Measurements from ENCODE around the gene USP24. TPM values are rescaled to one million over a fixed set of nuclear protein-coding genes. Genes with fewer than 3 reads are reported as not detected.

The USP24 gene
- total and polyA plus RNA-seq, 10 of the 15 experiments (the other 5 are each of a cell fraction or from before 2014, with no cell fraction given): 4.6 to 36.5 (median 25.3) TPM

- SMC1A ChIA-PET (ENCODE audit: uncharacterized antibody, unreplicated experiment): no interaction called here
- in situ Hi-C loops (cut with MboI): no loop called here
- CTCF ChIA-PET: no interaction called here
- Histone ChIP-seq H3K4me1 (ENCODE audit: control insufficient read depth, insufficient read depth, low read length) (no peaks in the 10 kb centered on the region), H3K27me3 (replicated peaks in 1 of 2; ENCODE audit: control insufficient read depth in 2 of 2, insufficient read depth in 2 of 2, low read length in 1 of 2) (no peaks in the 10 kb centered on the region), H4K20me1 (ENCODE audit: control insufficient read depth, insufficient read depth) (no peaks in the 10 kb centered on the region), H3K79me2 (ENCODE audit: control insufficient read depth, insufficient read depth, low read length) (no peaks in the 10 kb centered on the region), H3K9me3 (replicated peaks; ENCODE audit: control insufficient read depth, insufficient read depth, low read length) (no peaks in the 10 kb centered on the region), H3K4me3 (no peak overlapping the region), H3K4me2 (ENCODE audit: control insufficient read depth, insufficient read depth) (no peak overlapping the region), H3K27ac (ENCODE audit: control insufficient read depth, insufficient read depth) (no peak overlapping the region), H3K36me3 (ENCODE audit: control insufficient read depth in 2 of 2, insufficient read depth in 2 of 2, low read length in 1 of 2) (peaks cover 3 to 40% of the 10 kb centered on the region in 2 experiments), H3K9ac (ENCODE audit: control insufficient read depth, insufficient read depth, low read length) (no peak overlapping the region), H2AFZ (ENCODE audit: control insufficient read depth, low read depth, low read length) (no peak overlapping the region)
- TF ChIP-seq BCL11A (IDR thresholded peaks at IDR 0.05; ENCODE audit: low read depth, low read length): no peak
- TF ChIP-seq RB1 (IDR thresholded peaks at IDR 0.05; ENCODE audit: borderline replicate concordance): no peak
- TF ChIP-seq E2F8 (IDR thresholded peaks at IDR 0.05; ENCODE audit: low read depth, partially characterized antibody): no peak
- intact Hi-C loops (cut with micrococcal nuclease; ENCODE audit: unreplicated experiment): no loop called here
- RAD21 ChIA-PET (ENCODE audit: unreplicated experiment): no interaction called here
- FAIRE-seq: no peak
- BruUV-seq (replicated peaks): no TSS peak
- WGBS (ENCODE audit: insufficient coverage, insufficient replicate concordance, low lambda C conversion rate, missing lambda C conversion rate): 97% methylated on average over 3 of the region's 3 CpGs
- no peak for DNase-seq (ENCODE audit: low read depth, low spot score)
- no peak for ATAC-seq
- POLR2A ChIA-PET: no interaction called here
Observed at GRCh38 chr1:55087439-55087838, 127.7 kb downstream of the USP24 start.

DNA sequence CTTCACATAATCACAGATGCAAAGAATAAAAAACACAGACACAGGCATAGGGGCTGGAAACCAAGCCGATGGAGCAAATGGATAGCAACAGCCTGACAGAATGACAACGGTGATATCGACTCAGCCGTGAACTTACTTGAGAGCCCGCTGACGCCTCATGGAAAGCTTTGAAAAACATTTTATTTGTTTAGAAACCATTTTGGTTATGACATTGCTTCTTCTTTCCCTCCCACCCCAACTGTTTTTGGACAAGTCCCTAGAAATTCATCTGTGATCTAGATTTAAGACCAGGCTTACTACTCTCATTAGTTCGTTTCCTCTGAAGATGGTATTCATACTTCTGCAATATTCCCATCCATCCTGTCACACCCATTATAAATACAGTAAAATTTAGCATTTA lies 130.9 kb downstream of the USP24 start:
- CTCF ChIA-PET: interaction anchor here (1.7 kb wide), 1 partner anchor 139 kb away, joined by 3 read pairs; no protein-coding TSS in a partner anchor
- intact Hi-C loops (cut with micrococcal nuclease; ENCODE audit: unreplicated experiment): no loop called here
- TF ChIP-seq GATAD2B (conservative IDR thresholded peaks at IDR 0.05; ENCODE audit: low read depth) (no peak), NBN (IDR thresholded peaks at IDR 0.05) (no peak), SP1 (IDR thresholded peaks at IDR 0.05; ENCODE audit: low read depth, low read length) (no peak)
- Histone ChIP-seq H3K9ac (ENCODE audit: control insufficient read depth, insufficient read depth, low read length) (no peak overlapping the region), H3K27ac (ENCODE audit: control insufficient read depth, insufficient read depth) (no peak overlapping the region), H3K4me1 (ENCODE audit: control insufficient read depth, insufficient read depth, low read length) (no peaks in the 10 kb centered on the region), H3K9me3 (replicated peaks; ENCODE audit: control insufficient read depth, insufficient read depth, low read length) (no peaks in the 10 kb centered on the region), H3K4me3 (no peak overlapping the region), H3K4me2 (ENCODE audit: control insufficient read depth, insufficient read depth) (no peak overlapping the region), H4K20me1 (ENCODE audit: control insufficient read depth, insufficient read depth) (no peaks in the 10 kb centered on the region), H3K36me3 (ENCODE audit: control insufficient read depth in 2 of 2, insufficient read depth in 2 of 2, low read length in 1 of 2) (peaks cover 5 to 48% of the 10 kb centered on the region in 2 experiments), H2AFZ (ENCODE audit: control insufficient read depth, low read depth, low read length) (no peak overlapping the region), H3K79me2 (ENCODE audit: control insufficient read depth, insufficient read depth, low read length) (no peaks in the 10 kb centered on the region), H3K27me3 (replicated peaks in 1 of 2; ENCODE audit: control insufficient read depth in 2 of 2, insufficient read depth in 2 of 2, low read length in 1 of 2) (no peaks in the 10 kb centered on the region)
- in situ Hi-C loops (cut with MboI): no loop called here
- 93% methylated on average over 7 of the region's 7 CpGs for WGBS (ENCODE audit: insufficient coverage, insufficient replicate concordance, low lambda C conversion rate, missing lambda C conversion rate)
- SMC1A ChIA-PET (ENCODE audit: uncharacterized antibody, unreplicated experiment): no interaction called here
- no TSS peak for BruUV-seq (replicated peaks)
- POLR2A ChIA-PET: no interaction called here
- FAIRE-seq: no peak
- no peak for ATAC-seq
- DNase-seq (ENCODE audit: low read depth, low spot score): no peak
- RAD21 ChIA-PET (ENCODE audit: unreplicated experiment): no interaction called here

Measured in GM12878 (cell line).